Activated CD4-positive, alpha-beta memory T cell treated with anti-CD3 and anti-CD28 coated beads, Interleukin-2, amount 10 ng/mL, durations not matched to agents 7 days and 5 days (primary cell): ENCODE data around the gene CSPG4. TPM values are rescaled to one million over a fixed set of nuclear protein-coding genes. Genes with fewer than 3 reads are reported as not detected.
"Not testable (repeated sequence)": the region's sequence is repeated elsewhere in the genome, so short reads cannot be mapped to it uniquely, and the experiment has no call there.

Experiments
- CTCF ChIA-PET: fragments of 350-600 bp; sonication (Branson Sonifier 250); formaldehyde crosslinking; loops from one replicate; lab custom pipeline; 2021; ENCODE audit warnings: antibody characterized with exemption, inconsistent platforms; lab: Charles Lee
- POLR2A ChIA-PET: fragments of 350-600 bp; sonication (Branson Sonifier 250); formaldehyde crosslinking; loops from one replicate; lab custom pipeline; 2021; ENCODE audit warnings: antibody characterized with exemption; lab: Charles Lee
- DNase-seq: peaks from one replicate; pipeline ENCODE4 v3.0.0-alpha.2; 2020
- H3K27ac Mint-ChIP-seq: one replicate; pipeline ENCODE4 v1.8.0; 2021; ENCODE audit warnings: mild to moderate bottlenecking, mixed read lengths
- H3K27me3 Mint-ChIP-seq: one replicate; pipeline ENCODE4 v1.8.0; 2021; ENCODE audit warnings: mixed read lengths
- H3K36me3 Mint-ChIP-seq: one replicate; pipeline ENCODE4 v1.8.0; 2021; ENCODE audit warnings: low read depth, mixed read lengths
- H3K4me1 Mint-ChIP-seq: one replicate; pipeline ENCODE4 v1.8.0; 2021; ENCODE audit warnings: mixed read lengths
- H3K4me3 Mint-ChIP-seq: one replicate; pipeline ENCODE4 v1.8.0; 2021; ENCODE audit warnings: mild to moderate bottlenecking, mixed read lengths
- H3K9me3 Mint-ChIP-seq: one replicate; pipeline ENCODE4 v1.8.0; 2021; ENCODE audit warnings: mixed read lengths
- total RNA-seq, 2 experiments: library from RNA; stranded (reverse); gene quantifications; one replicate each; pipeline ENCODE4 v1.2.3, GENCODE V29; 2021

The CSPG4 gene
- total RNA-seq, 2 experiments from 2014 or later: not detected

DNA sequence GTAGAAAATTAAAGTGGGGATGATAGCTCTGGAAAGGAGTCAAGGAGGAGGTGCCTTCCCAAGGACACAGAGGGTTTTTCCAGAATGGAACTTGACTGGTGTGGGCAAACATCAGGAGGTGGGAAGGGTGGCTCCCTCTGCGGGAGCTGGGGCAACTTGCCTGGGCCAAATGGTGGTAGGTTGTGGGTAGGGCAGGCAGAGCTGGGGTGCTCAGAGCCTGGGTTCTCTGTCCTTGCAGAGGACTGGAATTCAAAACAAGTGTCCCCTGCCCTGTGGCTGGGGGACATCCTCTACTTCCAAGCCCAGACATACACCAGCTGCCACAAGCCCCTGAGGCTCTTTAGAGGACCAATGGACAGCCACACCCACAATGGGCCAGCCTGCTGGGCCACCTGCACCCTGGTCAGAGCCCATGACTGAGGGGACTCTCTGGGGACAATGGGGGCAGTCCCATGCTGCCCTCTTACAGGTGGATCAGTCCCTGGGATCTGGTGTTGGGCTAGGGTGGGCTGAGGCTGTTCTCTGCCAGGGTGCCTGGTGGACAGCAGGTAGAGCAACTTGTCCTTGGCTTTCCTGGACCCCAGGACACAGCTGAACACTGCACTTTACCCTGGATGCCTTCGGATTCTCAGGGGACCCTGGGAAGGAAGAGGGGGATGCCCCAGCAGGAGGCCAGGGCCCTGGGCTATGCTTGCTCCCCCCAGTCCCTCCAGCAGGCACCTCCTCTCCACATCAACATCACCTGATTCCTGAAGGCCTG lies 38.6 kb upstream of the CSPG4 start:
- POLR2A ChIA-PET: no interaction called here
- peaks cover 17% of the 10 kb centered on the region for H3K4me1 Mint-ChIP-seq
- H3K9me3 Mint-ChIP-seq: no peaks in the 10 kb centered on the region
- CTCF ChIA-PET: no interaction called here
- no peak overlapping the region for H3K4me3 Mint-ChIP-seq
- DNase-seq: no peak
- peaks cover 12% of the 10 kb centered on the region for H3K27me3 Mint-ChIP-seq
- no peaks in the 10 kb centered on the region for H3K36me3 Mint-ChIP-seq
- no peak overlapping the region for H3K27ac Mint-ChIP-seq

DNA sequence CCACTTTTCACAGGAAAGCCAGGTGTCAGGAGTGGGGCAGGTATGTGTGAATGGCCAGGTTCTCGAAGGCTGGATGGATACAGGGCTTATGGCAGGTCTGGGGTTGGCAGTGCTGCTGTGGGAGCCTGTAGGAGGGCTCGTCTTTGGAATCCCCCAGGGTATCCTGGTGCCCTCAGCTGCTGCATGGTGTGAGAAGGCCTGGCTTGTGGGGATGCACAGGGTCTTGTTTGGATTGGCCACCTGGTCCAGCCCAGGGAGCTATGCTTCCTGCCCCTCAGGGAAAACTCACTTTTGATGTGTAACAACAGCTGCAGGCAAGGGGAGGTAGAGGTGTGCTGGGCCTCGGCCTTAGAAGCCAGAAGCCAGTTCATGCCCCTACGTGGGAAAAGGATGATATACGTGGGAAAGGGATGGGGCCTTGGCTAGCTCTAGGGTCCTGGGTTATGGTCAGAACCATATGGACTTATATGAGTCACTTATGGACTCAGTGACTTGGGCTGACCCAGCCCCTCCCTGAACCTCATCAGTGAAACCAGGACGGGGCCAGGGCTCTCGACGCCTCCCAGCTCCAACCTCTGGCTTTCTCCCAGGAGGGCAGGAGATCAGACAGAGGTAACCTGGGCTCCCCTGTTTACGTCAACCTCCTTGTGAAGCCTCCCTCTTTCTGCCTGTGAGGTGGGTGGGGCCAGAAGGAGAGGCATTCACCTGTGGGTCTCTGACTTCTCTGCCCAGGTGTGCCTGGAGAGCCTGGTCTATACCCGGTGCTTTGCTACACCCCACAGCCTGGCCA lies 37.8 kb upstream of the CSPG4 start:
- H3K4me1 Mint-ChIP-seq: peaks cover 17% of the 10 kb centered on the region
- CTCF ChIA-PET: interaction anchor here (0.7 kb wide), 1 partner anchor 59 kb away, joined by 3 read pairs; no protein-coding TSS in a partner anchor
- POLR2A ChIA-PET: interaction anchor here (0.6 kb wide), 1 partner anchor 20 kb away, joined by 3 read pairs; no protein-coding TSS in a partner anchor

DNA sequence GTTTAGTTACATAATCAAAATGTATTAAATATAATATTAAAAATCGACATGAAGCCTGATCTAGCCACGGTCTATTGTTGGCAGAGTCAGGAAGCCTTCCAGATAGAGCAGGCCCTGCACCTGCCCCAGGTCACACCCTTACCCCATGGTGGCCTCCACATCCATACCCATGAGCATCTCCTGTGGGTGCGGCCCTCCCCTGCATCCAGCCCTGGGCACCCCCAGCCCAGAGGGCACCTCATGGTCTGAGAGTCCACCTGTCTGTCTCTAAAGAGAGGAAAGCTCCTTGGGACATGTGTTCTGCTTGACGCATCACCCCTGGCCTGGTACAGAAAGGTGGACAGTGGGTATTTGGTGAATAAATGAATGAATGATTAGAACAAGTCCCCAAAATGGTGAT lies 37.2 kb upstream of the CSPG4 start:
- Mint-ChIP-seq H3K27me3 (peaks cover 20% of the 10 kb centered on the region), H3K4me1 (peaks cover 17% of the 10 kb centered on the region), H3K9me3 (no peaks in the 10 kb centered on the region), H3K4me3 (no peak overlapping the region), H3K27ac (no peak overlapping the region), H3K36me3 (no peaks in the 10 kb centered on the region)
- CTCF ChIA-PET: interaction anchor here (0.7 kb wide), 1 partner anchor 60 kb away, joined by 3 read pairs; no protein-coding TSS in a partner anchor
- POLR2A ChIA-PET: interaction anchor here (0.6 kb wide), 1 partner anchor 21 kb away, joined by 3 read pairs; no protein-coding TSS in a partner anchor
- no peak for DNase-seq

More for the DNA sequence above, 37.8 kb upstream of the CSPG4 start:
- Mint-ChIP-seq H3K27ac (no peak overlapping the region), H3K9me3 (no peaks in the 10 kb centered on the region), H3K4me3 (no peak overlapping the region), H3K36me3 (no peaks in the 10 kb centered on the region), H3K27me3 (peaks cover 18% of the 10 kb centered on the region)
- no peak for DNase-seq

DNA sequence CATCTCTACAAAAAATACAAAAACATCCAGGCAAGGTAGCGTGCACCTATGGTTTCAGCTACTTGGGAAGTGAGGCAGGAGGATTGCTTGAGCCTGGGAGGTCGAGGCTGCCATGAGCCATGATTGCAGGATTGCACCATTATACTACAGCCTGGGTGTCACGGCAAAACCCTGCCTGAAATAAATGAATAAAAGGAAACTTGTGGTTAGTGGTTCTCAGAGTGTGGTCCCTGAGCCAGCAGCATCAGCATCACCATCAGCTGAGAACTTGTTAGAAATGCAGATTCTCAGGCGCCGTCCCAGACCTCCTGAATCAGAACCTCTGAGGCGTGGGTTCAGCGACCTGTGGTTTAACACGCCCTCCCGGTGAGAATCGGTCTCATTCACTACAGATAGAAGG lies 36.2 kb upstream of the CSPG4 start:
- H3K36me3 Mint-ChIP-seq, POLR2A ChIA-PET, H3K4me3 Mint-ChIP-seq, CTCF ChIA-PET, H3K9me3 Mint-ChIP-seq: not testable (repeated sequence)
- H3K27me3 Mint-ChIP-seq: peaks cover 20% of the 10 kb centered on the region
- peak; percentile 56 for DNase-seq
- peaks cover 17% of the 10 kb centered on the region for H3K4me1 Mint-ChIP-seq
- H3K27ac Mint-ChIP-seq: peak overlapping the region; percentile 71

DNA sequence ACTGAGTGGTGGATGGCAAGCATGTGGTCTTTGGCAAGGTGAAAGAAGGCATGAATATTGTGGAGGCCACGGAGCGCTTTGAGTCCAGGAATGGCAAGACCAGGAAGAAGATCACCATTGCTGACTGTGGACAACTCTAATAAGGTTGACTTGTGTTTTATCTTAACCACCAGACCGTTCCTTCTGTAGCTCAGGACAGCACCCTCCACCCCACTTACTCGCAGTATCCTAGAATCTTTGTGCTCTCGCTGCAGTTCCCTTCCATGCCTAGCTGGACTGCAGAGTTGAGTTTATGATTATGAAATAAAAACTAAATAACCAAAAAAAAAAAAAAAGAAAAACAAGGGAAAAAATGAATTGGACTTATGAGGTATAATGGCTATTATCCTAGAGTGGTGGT lies 34.5 kb upstream of the CSPG4 start:
- H3K27me3 Mint-ChIP-seq: peaks cover 30% of the 10 kb centered on the region

DNA sequence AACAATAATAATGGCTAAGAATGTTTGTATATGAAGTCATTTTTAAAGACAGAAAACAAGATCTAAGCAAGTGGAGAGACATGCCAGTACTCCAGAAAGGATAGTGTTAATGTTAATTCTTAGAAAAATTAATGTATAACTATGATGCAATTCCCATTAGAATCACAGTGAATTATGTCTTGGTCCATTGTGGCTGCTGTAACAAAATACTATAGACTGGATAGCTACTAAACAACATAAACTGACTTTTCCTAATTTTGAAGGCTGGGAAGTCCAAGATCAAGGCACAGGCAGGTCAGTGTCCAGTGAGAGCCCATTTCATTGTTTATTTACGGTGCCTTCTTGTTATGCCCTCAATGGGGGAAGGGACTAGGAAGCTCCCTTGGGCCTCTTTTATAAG lies 32.7 kb upstream of the CSPG4 start:
- ChIA-PET POLR2A (no interaction called here), CTCF (interaction anchor here (1.2 kb wide), 1 partner anchor 12 kb away, joined by 3 read pairs; no protein-coding TSS in a partner anchor)
- no peaks in the 10 kb centered on the region for H3K9me3 Mint-ChIP-seq
- H3K4me1 Mint-ChIP-seq: peaks cover 17% of the 10 kb centered on the region
- no peak overlapping the region for H3K4me3 Mint-ChIP-seq
- H3K36me3 Mint-ChIP-seq: no peaks in the 10 kb centered on the region
- H3K27ac Mint-ChIP-seq: no peak overlapping the region
- DNase-seq: no peak
- H3K27me3 Mint-ChIP-seq: peaks cover 34% of the 10 kb centered on the region

More for the DNA sequence above, 34.5 kb upstream of the CSPG4 start:
- H3K4me3 Mint-ChIP-seq, POLR2A ChIA-PET, H3K36me3 Mint-ChIP-seq, H3K9me3 Mint-ChIP-seq, DNase-seq, H3K27ac Mint-ChIP-seq: not testable (repeated sequence)
- peaks cover 17% of the 10 kb centered on the region for H3K4me1 Mint-ChIP-seq
- CTCF ChIA-PET: interaction anchor here (0.5 to 1.1 kb wide), 3 partner anchors 8 to 642 kb away, joined by 3 to 4 read pairs (median 3); no protein-coding TSS in a partner anchor

DNA sequence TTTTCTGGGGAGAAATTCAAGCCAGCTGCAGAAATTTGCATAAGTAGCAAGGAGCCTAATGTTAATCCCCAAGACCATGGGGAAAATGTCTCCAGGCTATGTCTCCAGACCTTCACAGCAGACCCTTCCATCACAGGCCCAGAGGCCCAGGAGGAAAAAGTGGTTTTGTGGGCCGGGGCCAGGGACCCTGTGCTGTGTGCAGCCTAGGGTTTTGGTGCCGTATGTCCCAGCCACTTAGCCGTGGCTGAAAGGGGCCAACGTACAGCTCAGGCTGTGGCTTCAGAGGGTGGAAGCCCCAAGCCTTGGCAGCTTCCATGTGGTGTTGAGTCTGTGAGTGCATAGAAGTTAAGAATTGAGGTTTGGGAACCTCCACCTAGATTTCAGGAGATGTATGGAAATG lies 29.7 kb upstream of the CSPG4 start:
- CTCF ChIA-PET, DNase-seq, H3K9me3 Mint-ChIP-seq, H3K4me3 Mint-ChIP-seq, POLR2A ChIA-PET, H3K27ac Mint-ChIP-seq, H3K36me3 Mint-ChIP-seq: not testable (repeated sequence)
- peaks cover 44% of the 10 kb centered on the region for H3K27me3 Mint-ChIP-seq
- peaks cover 10% of the 10 kb centered on the region for H3K4me1 Mint-ChIP-seq

DNA sequence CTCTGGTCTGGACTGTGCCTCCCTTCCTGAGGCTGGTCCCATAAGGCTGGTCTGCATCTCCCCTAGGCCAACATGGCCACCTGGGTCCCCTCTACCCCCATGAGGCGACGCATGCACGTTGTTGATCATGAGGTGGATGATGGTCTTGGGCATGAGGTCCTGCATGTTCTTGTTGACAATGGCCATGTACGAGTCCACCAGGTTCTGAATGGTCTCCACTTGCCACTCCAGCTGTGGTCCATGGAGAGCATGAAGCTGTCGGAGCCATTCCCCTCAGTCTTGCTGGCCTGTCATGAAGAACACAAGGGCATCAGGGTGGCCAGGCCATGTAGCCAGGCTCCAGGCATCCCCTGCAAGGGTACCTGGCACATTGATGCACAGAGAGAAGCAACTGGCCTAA lies 27.1 kb upstream of the CSPG4 start:
- POLR2A ChIA-PET: no interaction called here
- peaks cover 10% of the 10 kb centered on the region for H3K4me1 Mint-ChIP-seq

DNA sequence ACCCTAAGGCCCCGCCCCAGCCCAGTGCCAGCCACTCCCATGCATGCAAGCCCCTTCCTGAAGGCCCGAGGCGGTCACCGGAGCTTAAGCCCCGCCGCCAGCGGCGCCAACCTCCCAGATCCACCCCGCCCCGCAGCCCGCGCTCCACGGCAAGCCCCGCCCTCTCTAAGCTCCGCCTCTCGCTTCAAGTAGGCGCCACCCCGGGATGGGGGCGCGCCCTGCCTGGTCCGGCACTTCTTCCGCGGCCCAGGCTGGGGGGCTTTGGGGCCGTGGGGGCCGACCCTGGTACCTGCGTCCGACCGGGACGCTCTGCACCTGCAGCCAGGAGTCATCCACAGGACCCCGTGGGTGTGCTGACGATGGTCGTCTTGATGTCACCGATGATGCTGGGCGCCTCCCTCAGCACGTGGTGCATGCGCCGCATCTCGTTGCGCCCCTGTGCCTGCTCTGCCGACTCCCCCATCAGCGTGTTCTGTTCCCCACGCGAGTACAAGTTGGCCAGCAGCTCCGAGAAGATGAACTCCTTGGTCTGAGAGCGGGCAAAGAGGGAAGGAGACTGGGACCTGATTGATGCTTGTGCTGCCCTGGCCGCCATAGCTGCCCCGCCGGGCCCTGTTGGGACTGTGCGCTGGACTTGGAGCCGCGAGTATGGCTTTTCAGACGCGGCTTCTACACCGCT lies 26.1 kb upstream of the CSPG4 start:
- Mint-ChIP-seq H3K36me3 (no peaks in the 10 kb centered on the region), H3K4me3 (peak overlapping the region; percentile 66), H3K4me1 (peaks cover 10% of the 10 kb centered on the region), H3K27ac (no peak overlapping the region), H3K27me3 (peaks cover 34% of the 10 kb centered on the region), H3K9me3 (no peaks in the 10 kb centered on the region)
- peak; percentile 93 for DNase-seq
- POLR2A ChIA-PET: interaction anchor here (0.6 to 1.5 kb wide), 6 partner anchors 15 to 694 kb away, joined by 3 to 7 read pairs (median 3); partner anchors contain the start of genes SIN3A and UBE2Q2
- CTCF ChIA-PET: interaction anchor here (0.5 to 2.0 kb wide), 7 partner anchors 8 to 402 kb away, joined by 3 to 10 read pairs (median 4); no protein-coding TSS in a partner anchor

More for the DNA sequence above, 27.1 kb upstream of the CSPG4 start:
- Mint-ChIP-seq H3K27ac (no peak overlapping the region), H3K4me3 (peak overlapping the region; percentile 51), H3K9me3 (no peaks in the 10 kb centered on the region), H3K27me3 (peaks cover 34% of the 10 kb centered on the region), H3K36me3 (no peaks in the 10 kb centered on the region)
- CTCF ChIA-PET: interaction anchor here (0.8 to 1.9 kb wide), 2 partner anchors 11 kb away, joined by 3 to 10 read pairs; no protein-coding TSS in a partner anchor
- no peak for DNase-seq

DNA sequence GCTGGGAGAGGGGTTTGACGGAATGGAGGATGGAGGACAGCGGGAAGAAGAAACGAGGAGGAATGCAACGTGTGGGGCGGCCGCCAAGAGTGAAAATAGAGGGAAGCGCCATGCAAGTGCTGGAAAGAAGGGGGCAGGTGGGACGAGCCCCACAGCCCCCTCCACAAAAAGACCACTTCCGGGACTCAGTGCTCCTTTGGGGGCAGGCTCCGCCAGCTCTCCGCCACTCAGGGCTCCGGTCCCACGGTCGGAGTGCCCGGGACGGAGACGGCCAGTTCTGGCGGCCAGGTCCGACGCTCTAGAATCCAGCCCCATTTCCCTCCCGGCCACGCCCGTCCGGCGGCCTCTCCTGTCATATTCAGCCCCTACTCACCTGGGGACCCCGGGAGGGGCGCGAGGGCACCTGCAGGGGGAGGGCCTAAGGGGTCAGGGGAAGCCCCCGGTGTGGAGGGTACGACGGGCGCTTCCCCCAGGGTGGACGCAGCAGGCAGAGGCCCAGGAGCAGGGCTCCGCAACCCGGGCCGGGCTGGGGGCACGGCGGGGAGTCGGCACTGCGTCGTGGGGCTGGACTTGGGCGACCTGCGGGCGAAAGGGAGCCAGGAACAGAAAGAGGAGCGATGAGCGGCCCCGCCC lies 25.5 kb upstream of the CSPG4 start:
- Mint-ChIP-seq H3K36me3 (no peaks in the 10 kb centered on the region), H3K4me1 (peaks cover 10% of the 10 kb centered on the region), H3K27me3 (peaks cover 30% of the 10 kb centered on the region), H3K27ac (no peak overlapping the region), H3K4me3 (peak overlapping the region; percentile 66), H3K9me3 (no peaks in the 10 kb centered on the region)
- ChIA-PET POLR2A (interaction anchor here (0.7 to 1.5 kb wide), 5 partner anchors 14 to 286 kb away, joined by 3 to 7 read pairs (median 3); partner anchors contain the start of genes SIN3A and UBE2Q2), CTCF (interaction anchor here (0.5 to 2.0 kb wide), 6 partner anchors 9 to 403 kb away, joined by 3 to 10 read pairs (median 4); no protein-coding TSS in a partner anchor)
- DNase-seq: no peak

DNA sequence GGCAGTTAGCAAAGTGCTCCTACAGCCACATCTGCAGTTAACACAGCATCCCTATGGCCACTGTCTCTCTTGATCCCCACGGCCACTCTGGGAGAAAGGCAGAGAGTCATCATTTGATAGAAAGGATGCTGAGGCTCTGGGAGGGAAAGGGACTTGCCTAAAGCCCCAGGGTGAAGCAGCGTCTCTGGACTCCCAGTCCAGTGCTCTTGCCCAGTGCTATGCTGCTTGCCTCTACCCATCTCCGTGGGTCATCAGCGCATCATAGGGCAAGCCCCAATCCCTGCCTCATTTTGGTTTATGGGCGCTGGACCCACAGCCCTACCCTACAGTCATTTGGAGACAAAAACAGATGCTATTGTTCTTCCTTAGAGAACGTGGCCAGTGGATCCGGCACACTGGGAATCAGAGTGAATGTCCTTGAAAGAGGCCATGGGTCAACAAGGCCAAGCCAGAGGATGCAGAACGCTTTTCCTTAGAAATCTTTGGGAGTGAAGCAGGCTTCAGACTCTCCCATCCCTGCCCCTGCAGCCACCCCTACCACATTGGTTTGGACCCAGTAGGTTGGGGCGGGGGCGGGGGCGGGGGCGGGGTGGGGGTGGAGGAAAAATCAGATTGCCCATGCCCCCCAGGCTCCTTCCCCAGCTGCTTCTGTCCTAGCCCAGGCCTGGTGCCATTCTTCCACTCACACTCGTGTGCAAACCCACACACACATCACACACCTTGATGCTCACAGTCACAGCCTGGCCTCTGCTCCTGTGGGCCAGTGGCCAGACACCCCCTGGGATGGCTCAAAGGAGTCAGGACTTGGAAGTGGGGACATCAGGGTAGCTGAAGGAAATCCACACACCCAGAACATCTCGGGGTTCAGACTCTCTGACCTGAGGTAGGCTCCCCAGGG lies 24.7 kb upstream of the CSPG4 start:
- DNase-seq, H3K36me3 Mint-ChIP-seq, H3K27ac Mint-ChIP-seq, H3K9me3 Mint-ChIP-seq, POLR2A ChIA-PET: not testable (repeated sequence)
- peaks cover 29% of the 10 kb centered on the region for H3K27me3 Mint-ChIP-seq
- H3K4me3 Mint-ChIP-seq: peak overlapping the region; percentile 66
- CTCF ChIA-PET: interaction anchor here (2.0 kb wide), 1 partner anchor 65 kb away, joined by 8 read pairs; no protein-coding TSS in a partner anchor
- H3K4me1 Mint-ChIP-seq: peaks cover 15% of the 10 kb centered on the region
